Inflammatory macrophage treated with lipopolysaccharide for 4 hours (primary cell): Measurements from ENCODE around the gene PSAPL1.

ENCODE experiments used
- DNase-seq: peaks from one replicate; pipeline ENCODE4 v3.0.0-alpha.2; 2020

The PSAPL1 gene

GRCh38 chr4:7430368-7430964 is 4.3 kb downstream of the PSAPL1 start:
- DNase-seq = no peak

- DNase-seq = no peak
Observed at GRCh38 chr4:7429601-7430078, 5.1 kb downstream of the PSAPL1 start.

- DNase-seq = no peak
Observed at GRCh38 chr4:7429069-7429416, 5.7 kb downstream of the PSAPL1 start.

GRCh38 chr4:7428261-7429068 is 6.3 kb downstream of the PSAPL1 start:
- DNase-seq = no peak

- DNase-seq = no peak
Observed at GRCh38 chr4:7427831-7428260, 6.9 kb downstream of the PSAPL1 start.

GRCh38 chr4:7427361-7427760 is 7.4 kb downstream of the PSAPL1 start:
- no peak for DNase-seq

- DNase-seq = no peak
Observed at GRCh38 chr4:7426525-7427171, 8.1 kb downstream of the PSAPL1 start.

GRCh38 chr4:7425591-7426468 is 8.9 kb downstream of the PSAPL1 start:
- DNase-seq = no peak

- no peak for DNase-seq
Observed at GRCh38 chr4:7425124-7425523, 9.6 kb downstream of the PSAPL1 start.

- DNase-seq = no peak
Observed at GRCh38 chr4:7424553-7425111, 10.1 kb downstream of the PSAPL1 start.

- DNase-seq = no peak
Observed at GRCh38 chr4:7423801-7424552, 10.8 kb downstream of the PSAPL1 start.

GRCh38 chr4:7423391-7423790 is 11.3 kb downstream of the PSAPL1 start:
- DNase-seq = no peak

GRCh38 chr4:7422898-7423180 is 11.9 kb downstream of the PSAPL1 start:
- no peak for DNase-seq

- DNase-seq = no peak
Observed at GRCh38 chr4:7422151-7422897, 12.4 kb downstream of the PSAPL1 start.

- DNase-seq = no peak
Observed at GRCh38 chr4:7421356-7422150, 13.2 kb downstream of the PSAPL1 start.

- DNase-seq = no peak
Observed at GRCh38 chr4:7420661-7421040, 14.1 kb downstream of the PSAPL1 start.

GRCh38 chr4:7419961-7420660 is 14.6 kb downstream of the PSAPL1 start:
- no peak for DNase-seq

- no peak for DNase-seq
Observed at GRCh38 chr4:7418131-7418943, 16.4 kb downstream of the PSAPL1 start.

GRCh38 chr4:7417639-7418038 is 17.1 kb downstream of the PSAPL1 start:
- no peak for DNase-seq
